Neural cell (in vitro differentiated cells): Measurements from ENCODE around the gene PGF.

Experiments
- CTCF ChIP-seq: fragments of 450-650 bp; IDR thresholded peaks from 2 replicates; pipeline ENCODE4 v1.5.1; 2014; ENCODE audit warnings: antibody characterized with exemption, mild to moderate bottlenecking, moderate library complexity; ENCODE audit not compliant: poor library complexity, severe bottlenecking
- MXI1 ChIP-seq: fragments of 450-650 bp; conservative IDR thresholded peaks from 2 replicates; pipeline ENCODE4 v1.6.1; 2014; ENCODE audit warnings: antibody characterized with exemption, mild to moderate bottlenecking; ENCODE audit not compliant: poor library complexity, severe bottlenecking

GRCh38 chr14:74951443-74952179 lies 3.8 kb downstream of the PGF start:
- no peak for TF ChIP-seq MXI1
- no peak for TF ChIP-seq CTCF
